Erythroblast (primary cell): ENCODE data around the gene SH3D21.

Experiments used
- GATA1 ChIP-seq: IDR thresholded peaks from 2 replicates; pipeline ENCODE4 v1.6.1; 2011; ENCODE audit warnings: low read depth, mild to moderate bottlenecking, control low read depth, low read length, moderate library complexity
- POLR2A ChIP-seq: IDR thresholded peaks from 2 replicates; pipeline ENCODE4 v1.6.1; 2011; ENCODE audit warnings: mild to moderate bottlenecking, low read length

DNA sequence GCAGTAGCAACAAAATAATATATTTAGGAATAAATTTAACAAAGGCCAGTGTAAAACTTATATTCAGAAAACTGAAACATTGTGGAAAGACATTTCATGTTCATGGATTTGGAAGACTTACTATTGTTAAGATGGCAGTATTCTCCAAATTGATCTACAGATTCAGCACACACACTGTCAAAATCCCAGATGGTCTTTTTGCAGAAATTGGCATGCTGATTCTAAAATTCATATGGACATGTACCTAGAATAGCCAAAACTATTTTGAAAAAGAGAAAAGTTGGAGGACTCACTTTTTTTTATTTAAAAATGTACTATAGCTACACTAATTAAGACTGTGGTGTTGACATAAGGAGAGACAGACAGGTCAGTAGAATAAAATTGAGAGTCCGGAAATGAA is 32.0 kb upstream of the SH3D21 start:
- TF ChIP-seq POLR2A = no peak
- no peak for TF ChIP-seq GATA1
